ENCODE results near the gene PSMB5. TPM values are rescaled to one million over a fixed set of nuclear protein-coding genes. Genes with fewer than 3 reads are reported as not detected.

PSMB5 gene
- total RNA-seq, 1 donor from 2014 or later: 129 TPM

DNA sequence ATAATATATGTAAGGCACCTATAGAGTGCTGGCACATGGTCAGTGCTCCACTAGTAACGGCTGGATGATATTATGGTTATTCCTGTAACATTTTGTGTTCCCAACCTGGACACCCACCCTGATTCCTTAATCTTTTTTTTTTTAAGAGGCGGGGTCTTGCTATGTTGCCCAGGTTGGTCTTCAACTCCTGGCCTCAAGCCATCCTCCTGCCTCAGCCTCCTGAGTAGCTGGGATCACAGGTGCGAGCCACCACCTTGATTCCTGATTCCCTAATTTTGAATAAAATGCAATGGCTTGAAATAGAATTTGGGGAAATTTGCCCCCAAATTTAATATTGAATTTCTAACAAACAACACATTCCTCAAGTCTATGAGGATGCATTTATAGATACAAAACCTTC is 32.1 kb downstream of the PSMB5 start:
- intact Hi-C loops (cut with DNase I): no loop called here
- no peak for DNase-seq
- ATAC-seq (ENCODE audit: poor library complexity): no peak

GRCh38 chr14:23000860-23001259 is 33.8 kb downstream of the PSMB5 start:
- ATAC-seq (ENCODE audit: poor library complexity) (no peak), DNase-seq (no peak)
- intact Hi-C loops (cut with DNase I): no loop called here

- intact Hi-C loops (cut with DNase I): no loop called here
- peak; percentile 61 for ATAC-seq (ENCODE audit: poor library complexity)
- DNase-seq: no peak
Measured at GRCh38 chr14:22998329-22999012, 36.2 kb downstream of the PSMB5 start.

- no peak for DNase-seq
- intact Hi-C loops (cut with DNase I): no loop called here
- peak; percentile 64 for ATAC-seq (ENCODE audit: poor library complexity)
Measured at GRCh38 chr14:22997676-22998323, 36.9 kb downstream of the PSMB5 start.

DNA sequence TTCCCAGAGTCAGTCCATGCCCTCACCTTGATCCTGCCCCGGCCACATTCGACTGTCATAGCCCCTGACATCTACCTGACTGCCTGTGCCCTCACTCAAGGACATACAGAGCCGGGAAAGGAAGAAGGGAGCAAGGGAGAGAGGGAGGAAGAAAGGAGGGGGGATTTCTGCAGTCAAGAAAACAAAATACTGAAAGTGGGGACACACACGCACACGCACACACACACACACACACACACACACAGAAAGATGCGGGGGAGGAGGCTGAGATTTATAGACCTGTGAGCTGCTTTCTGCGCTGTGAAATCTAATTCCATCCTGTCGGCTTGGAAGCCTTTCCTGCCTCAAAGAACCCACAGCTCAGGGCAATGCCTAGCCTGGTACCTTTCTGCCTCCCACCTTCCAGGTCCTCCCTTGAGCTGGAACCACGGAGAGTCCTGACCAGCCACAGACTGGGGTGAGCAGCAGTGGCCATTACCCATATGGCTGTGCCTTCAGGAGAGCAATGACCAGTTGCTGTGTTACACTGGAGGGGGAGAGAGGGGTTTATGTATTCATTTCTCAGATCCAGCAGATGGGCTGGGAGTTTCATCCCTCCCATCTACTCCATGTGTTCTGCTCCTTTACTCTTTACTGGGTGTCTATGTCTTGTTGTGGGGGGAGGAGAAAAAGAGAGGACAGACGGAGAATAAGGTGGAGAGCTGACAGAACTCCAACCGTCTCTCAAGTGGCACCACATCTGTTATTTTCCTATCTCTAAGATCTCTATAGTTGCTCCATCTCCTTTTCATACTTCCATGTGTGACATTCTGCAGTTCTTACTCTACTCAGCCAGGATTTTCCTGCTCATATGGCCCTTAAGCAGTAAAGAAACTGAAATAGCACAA is 37.7 kb downstream of the PSMB5 start:
- intact Hi-C loops (cut with DNase I): no loop called here

GRCh38 chr14:22995889-22996625 is 38.6 kb downstream of the PSMB5 start:
- ATAC-seq (ENCODE audit: poor library complexity) (no peak), DNase-seq (no peak)
- intact Hi-C loops (cut with DNase I): no loop called here

More for the DNA sequence above, 37.7 kb downstream of the PSMB5 start:
- ATAC-seq (ENCODE audit: poor library complexity) (no peak), DNase-seq (no peak)

GRCh38 chr14:22994762-22995275 is 39.9 kb downstream of the PSMB5 start:
- ATAC-seq (ENCODE audit: poor library complexity) (peak; percentile 61), DNase-seq (no peak)
- intact Hi-C loops (cut with DNase I): no loop called here

GRCh38 chr14:22993517-22993916 is 41.2 kb downstream of the PSMB5 start:
- intact Hi-C loops (cut with DNase I): no loop called here
- no peak for DNase-seq
- no peak for ATAC-seq (ENCODE audit: poor library complexity)

GRCh38 chr14:22991852-22992251 is 42.8 kb downstream of the PSMB5 start:
- intact Hi-C loops (cut with DNase I): no loop called here
- ATAC-seq (ENCODE audit: poor library complexity): no peak
- no peak for DNase-seq

GRCh38 chr14:22987291-22987690 is 47.4 kb downstream of the PSMB5 start:
- intact Hi-C loops (cut with DNase I): loop anchor here (2.0 kb wide), 1 partner anchor 72 kb away; no protein-coding TSS in a partner anchor
- ATAC-seq (ENCODE audit: poor library complexity): no peak
- no peak for DNase-seq

- intact Hi-C loops (cut with DNase I): loop anchor here (2.0 kb wide), 1 partner anchor 72 kb away; no protein-coding TSS in a partner anchor
- ATAC-seq (ENCODE audit: poor library complexity) (peak; percentile 45), DNase-seq (peak; percentile 88)
Measured at GRCh38 chr14:22986508-22987054, 48.1 kb downstream of the PSMB5 start.

DNA sequence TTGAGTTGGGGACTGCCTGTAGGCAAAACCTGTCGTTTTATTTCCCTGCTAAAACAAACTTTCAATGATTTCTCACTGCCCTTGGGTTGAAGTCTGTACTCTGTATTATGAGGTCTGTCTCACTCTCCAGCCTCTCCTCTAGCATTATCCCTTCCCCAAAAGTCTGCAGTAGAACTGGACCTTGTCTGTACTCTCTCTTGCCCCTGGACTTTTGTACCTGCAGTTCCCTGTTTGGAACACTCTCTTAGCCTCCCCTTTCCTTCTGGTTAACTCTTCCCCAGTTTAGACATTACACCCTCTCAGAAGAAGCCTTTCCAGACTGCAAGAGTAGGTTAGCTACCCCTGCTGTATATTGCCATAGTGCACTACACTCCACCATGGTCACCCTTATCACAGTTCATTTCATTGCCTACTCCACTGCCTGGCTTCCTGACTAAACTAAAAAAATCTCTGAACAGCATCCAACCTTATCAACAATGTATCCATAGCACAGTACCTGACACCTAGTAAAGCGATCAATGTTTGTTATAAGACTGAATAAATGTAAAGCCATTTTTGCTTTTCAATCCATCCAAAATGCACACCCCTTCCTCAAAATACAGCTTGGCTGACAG is 48.7 kb downstream of the PSMB5 start:
- no peak for DNase-seq
- no peak for ATAC-seq (ENCODE audit: poor library complexity)
- intact Hi-C loops (cut with DNase I): loop anchor here (2.0 kb wide), 1 partner anchor 73 kb away; no protein-coding TSS in a partner anchor

- intact Hi-C loops (cut with DNase I): no loop called here
Measured at GRCh38 chr14:22984959-22985658, 49.6 kb downstream of the PSMB5 start.

GRCh38 chr14:22982477-22983245 is 52.0 kb downstream of the PSMB5 start, which contains the start of gene AJUBA:
Gene AJUBA (minus strand): TSS chr14:22982551. CDS start chr14:22982266, 285 bp downstream.
- DNase-seq (peak; percentile 94), ATAC-seq (ENCODE audit: poor library complexity) (peak; percentile 90)
- intact Hi-C loops (cut with DNase I): no loop called here

More at GRCh38 chr14:22984959-22985658, 49.6 kb downstream of the PSMB5 start:
- no peak for ATAC-seq (ENCODE audit: poor library complexity)
- no peak for DNase-seq

- intact Hi-C loops (cut with DNase I): no loop called here
- DNase-seq: no peak
- peak; percentile 4 for ATAC-seq (ENCODE audit: poor library complexity)
Measured at GRCh38 chr14:22981876-22982476, 52.7 kb downstream of the PSMB5 start.

Measured in Right ventricle myocardium superior (tissue), 1 donor.